Measurements from ENCODE around the gene NISCH. TPM values are rescaled to one million over a fixed set of nuclear protein-coding genes. Genes with fewer than 3 reads are reported as not detected.
A peak's percentile ranks its signal among the peaks of the same experiment; 100 is the strongest.
"Not testable (repeated sequence)": the region's sequence is repeated elsewhere in the genome, so short reads cannot be mapped to it uniquely, and the experiment has no call there.

NISCH gene
- total RNA-seq, 1 donor from 2014 or later = 43.3 TPM

GRCh38 chr3:52523386-52524257 lies 68.2 kb downstream of the NISCH start:
- H3K27ac ChIP-seq (ENCODE audit: low read depth, low read length) = no peak overlapping the region
- no peak overlapping the region for H3K4me3 ChIP-seq (ENCODE audit: low read length in 3 of 3)
- no peaks in the 10 kb centered on the region for H3K27me3 ChIP-seq (ENCODE audit: control insufficient read depth in 3 of 3, insufficient read depth in 3 of 3, low read length in 3 of 3)
- peaks cover 9 to 11% (median 9%) of the 10 kb centered on the region in 3 donors for H3K36me3 ChIP-seq (ENCODE audit: control insufficient read depth in 3 of 3, insufficient read depth in 3 of 3, low read length in 3 of 3)
- H3K9me3 ChIP-seq (ENCODE audit: control insufficient read depth in 3 of 3, low read length in 3 of 3) = no peaks in the 10 kb centered on the region
- no peak overlapping the region for H3K9ac ChIP-seq (ENCODE audit: low read depth in 1 of 3, low read length in 3 of 3)
- peaks cover 13 to 33% (median 24%) of the 10 kb centered on the region in 3 donors for H3K4me1 ChIP-seq (ENCODE audit: control insufficient read depth in 3 of 3, insufficient read depth in 3 of 3, low read length in 3 of 3)

GRCh38 chr3:52524258-52524751 lies 68.9 kb downstream of the NISCH start:
- H3K9ac ChIP-seq (ENCODE audit: low read depth in 1 of 3, low read length in 3 of 3) = peak overlapping the region in 1 of 3 donors; percentile 33
- H3K9me3 ChIP-seq (ENCODE audit: control insufficient read depth in 3 of 3, low read length in 3 of 3) = no peaks in the 10 kb centered on the region
- no peak overlapping the region for H3K27ac ChIP-seq (ENCODE audit: low read depth, low read length)
- H3K4me3 ChIP-seq (ENCODE audit: low read length in 3 of 3) = no peak overlapping the region
- H3K27me3 ChIP-seq (ENCODE audit: control insufficient read depth in 3 of 3, insufficient read depth in 3 of 3, low read length in 3 of 3) = no peaks in the 10 kb centered on the region
- H3K4me1 ChIP-seq (ENCODE audit: control insufficient read depth in 3 of 3, insufficient read depth in 3 of 3, low read length in 3 of 3) = peaks cover 13 to 40% (median 28%) of the 10 kb centered on the region in 3 donors
- peaks cover 9 to 11% (median 9%) of the 10 kb centered on the region in 3 donors for H3K36me3 ChIP-seq (ENCODE audit: control insufficient read depth in 3 of 3, insufficient read depth in 3 of 3, low read length in 3 of 3)

- peaks cover 9 to 11% (median 9%) of the 10 kb centered on the region in 3 donors for H3K36me3 ChIP-seq (ENCODE audit: control insufficient read depth in 3 of 3, insufficient read depth in 3 of 3, low read length in 3 of 3)
- H3K27ac ChIP-seq (ENCODE audit: low read depth, low read length) = peak overlapping the region; percentile 66
- H3K9me3 ChIP-seq (ENCODE audit: control insufficient read depth in 3 of 3, low read length in 3 of 3) = no peaks in the 10 kb centered on the region
- peaks cover 19 to 47% (median 35%) of the 10 kb centered on the region in 3 donors for H3K4me1 ChIP-seq (ENCODE audit: control insufficient read depth in 3 of 3, insufficient read depth in 3 of 3, low read length in 3 of 3)
- no peaks in the 10 kb centered on the region for H3K27me3 ChIP-seq (ENCODE audit: control insufficient read depth in 3 of 3, insufficient read depth in 3 of 3, low read length in 3 of 3)
- H3K4me3 ChIP-seq (ENCODE audit: low read length in 3 of 3) = no peak overlapping the region
- peak overlapping the region in 1 of 3 donors; percentile 68 for H3K9ac ChIP-seq (ENCODE audit: low read depth in 1 of 3, low read length in 3 of 3)
These were observed 69.6 kb downstream of the NISCH start for GRCh38 chr3:52524752-52525679.

DNA sequence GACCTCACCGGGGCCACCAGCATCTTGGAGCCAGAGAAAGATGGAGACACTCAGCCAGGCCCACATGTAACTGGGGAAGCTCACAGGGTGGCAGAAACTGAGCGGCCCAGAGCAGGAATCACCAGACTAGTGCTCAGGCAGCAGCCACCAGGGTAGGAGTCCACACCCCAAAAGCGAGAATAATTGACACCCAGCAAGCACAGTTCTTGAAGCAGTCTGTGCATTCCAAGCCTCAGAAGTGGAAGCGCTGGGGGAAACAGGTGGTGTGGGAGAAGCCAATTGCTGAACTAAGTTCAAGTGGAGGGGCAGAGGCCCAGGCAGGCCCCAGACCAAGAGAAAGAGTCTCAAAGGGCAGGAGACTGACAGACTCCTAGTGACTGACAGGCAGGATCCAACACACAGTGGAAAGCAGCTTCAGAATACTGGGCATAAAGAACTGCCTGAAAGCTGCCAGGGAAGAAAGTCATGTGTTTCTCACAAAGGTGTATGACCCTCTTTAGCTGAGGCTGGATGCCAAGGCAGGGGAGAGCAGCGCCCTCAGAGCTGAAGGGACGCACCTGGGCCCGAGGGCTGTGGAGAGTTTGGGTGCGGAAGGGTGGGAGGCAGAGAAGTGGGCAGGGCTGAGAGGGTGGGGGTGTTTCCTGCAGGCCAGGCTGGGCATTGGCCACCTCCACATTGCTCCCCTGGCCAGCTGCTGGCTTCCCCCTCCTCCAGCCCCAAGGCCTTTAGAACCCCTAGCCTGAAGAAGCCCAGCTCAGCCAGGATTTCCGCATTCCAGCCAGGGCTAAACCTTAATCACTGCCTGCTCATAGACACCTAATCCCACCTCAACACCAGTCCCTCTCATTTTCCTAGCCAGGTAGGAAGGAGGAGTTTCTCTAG lies 70.5 kb downstream of the NISCH start:
- peaks cover 27 to 56% (median 43%) of the 10 kb centered on the region in 3 donors for H3K4me1 ChIP-seq (ENCODE audit: control insufficient read depth in 3 of 3, insufficient read depth in 3 of 3, low read length in 3 of 3)
- H3K36me3 ChIP-seq (ENCODE audit: control insufficient read depth in 3 of 3, insufficient read depth in 3 of 3, low read length in 3 of 3) = peaks cover 9 to 11% (median 9%) of the 10 kb centered on the region in 3 donors
- peak overlapping the region in 1 of 3 donors; percentile 68 for H3K9ac ChIP-seq (ENCODE audit: low read depth in 1 of 3, low read length in 3 of 3)
- H3K27ac ChIP-seq (ENCODE audit: low read depth, low read length) = peak overlapping the region; percentile 66
- no peaks in the 10 kb centered on the region for H3K27me3 ChIP-seq (ENCODE audit: control insufficient read depth in 3 of 3, insufficient read depth in 3 of 3, low read length in 3 of 3)
- H3K9me3 ChIP-seq (ENCODE audit: control insufficient read depth in 3 of 3, low read length in 3 of 3) = no peaks in the 10 kb centered on the region
- no peak overlapping the region for H3K4me3 ChIP-seq (ENCODE audit: low read length in 3 of 3)

GRCh38 chr3:52526671-52527038 lies 71.3 kb downstream of the NISCH start:
- not testable (repeated sequence) for H3K36me3 ChIP-seq (ENCODE audit: control insufficient read depth in 3 of 3, insufficient read depth in 3 of 3, low read length in 3 of 3); H3K9me3 ChIP-seq (ENCODE audit: control insufficient read depth in 3 of 3, low read length in 3 of 3); H3K9ac ChIP-seq (ENCODE audit: low read depth in 1 of 3, low read length in 3 of 3); H3K4me3 ChIP-seq (ENCODE audit: low read length in 3 of 3); H3K27ac ChIP-seq (ENCODE audit: low read depth, low read length); H3K27me3 ChIP-seq (ENCODE audit: control insufficient read depth in 3 of 3, insufficient read depth in 3 of 3, low read length in 3 of 3)
- H3K4me1 ChIP-seq (ENCODE audit: control insufficient read depth in 3 of 3, insufficient read depth in 3 of 3, low read length in 3 of 3) = peaks cover 32 to 63% (median 49%) of the 10 kb centered on the region in 3 donors

GRCh38 chr3:52527039-52527731 lies 71.8 kb downstream of the NISCH start:
- peaks cover 34 to 69% (median 54%) of the 10 kb centered on the region in 3 donors for H3K4me1 ChIP-seq (ENCODE audit: control insufficient read depth in 3 of 3, insufficient read depth in 3 of 3, low read length in 3 of 3)
- peaks cover 7 to 9% (median 9%) of the 10 kb centered on the region in 3 donors for H3K36me3 ChIP-seq (ENCODE audit: control insufficient read depth in 3 of 3, insufficient read depth in 3 of 3, low read length in 3 of 3)
- no peak overlapping the region for H3K4me3 ChIP-seq (ENCODE audit: low read length in 3 of 3)
- no peaks in the 10 kb centered on the region for H3K27me3 ChIP-seq (ENCODE audit: control insufficient read depth in 3 of 3, insufficient read depth in 3 of 3, low read length in 3 of 3)
- no peak overlapping the region for H3K27ac ChIP-seq (ENCODE audit: low read depth, low read length)
- H3K9me3 ChIP-seq (ENCODE audit: control insufficient read depth in 3 of 3, low read length in 3 of 3) = no peaks in the 10 kb centered on the region
- H3K9ac ChIP-seq (ENCODE audit: low read depth in 1 of 3, low read length in 3 of 3) = no peak overlapping the region

DNA sequence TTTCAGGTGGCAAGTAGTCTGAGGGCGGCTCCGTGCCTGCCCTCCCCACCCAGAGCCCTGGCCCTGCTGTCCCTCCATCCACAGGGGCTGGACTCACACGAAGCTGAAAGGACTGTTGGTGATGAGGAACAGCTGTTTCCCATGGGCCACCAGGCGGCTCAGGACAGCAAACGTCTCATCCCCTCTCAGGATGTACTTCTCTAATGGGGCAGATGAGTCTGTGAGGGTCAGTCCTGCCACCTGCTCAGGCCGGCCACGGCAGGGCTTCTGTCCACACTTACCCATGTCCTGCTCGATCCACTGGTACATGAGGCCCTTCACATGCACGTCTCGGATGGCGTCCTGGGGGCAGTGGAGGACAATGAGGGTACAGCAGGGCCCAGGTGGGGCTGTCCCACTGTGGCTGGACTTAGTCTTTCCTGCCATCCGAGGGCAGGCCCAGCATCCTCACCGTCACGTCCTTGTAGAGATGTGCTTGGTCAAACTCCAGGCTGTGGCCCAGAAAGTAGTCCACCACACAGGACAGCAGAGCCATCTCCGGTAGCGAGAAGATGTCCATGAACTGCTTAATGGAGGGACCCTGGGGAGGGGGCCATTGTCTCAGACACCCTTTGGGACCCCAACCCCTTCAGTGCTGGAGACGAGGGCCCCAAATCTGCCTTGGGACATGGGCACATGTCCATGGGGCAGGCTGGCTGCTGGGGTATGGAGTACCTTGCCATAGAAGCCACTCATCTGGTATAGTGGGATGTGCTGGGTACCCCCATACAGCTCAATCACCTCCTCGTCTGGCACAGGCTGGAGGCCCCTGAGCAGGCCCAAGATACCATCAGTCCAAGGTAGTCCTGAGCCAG lies 72.6 kb downstream of the NISCH start:
- Histone ChIP-seq H3K27ac (ENCODE audit: low read depth, low read length) (no peak overlapping the region), H3K4me1 (ENCODE audit: control insufficient read depth in 3 of 3, insufficient read depth in 3 of 3, low read length in 3 of 3) (peaks cover 40 to 75% (median 62%) of the 10 kb centered on the region in 3 donors)

GRCh38 chr3:52528586-52529375 lies 73.4 kb downstream of the NISCH start:
- H3K9me3 ChIP-seq (ENCODE audit: control insufficient read depth in 3 of 3, low read length in 3 of 3) = no peaks in the 10 kb centered on the region
- H3K36me3 ChIP-seq (ENCODE audit: control insufficient read depth in 3 of 3, insufficient read depth in 3 of 3, low read length in 3 of 3) = peaks cover 7 to 9% (median 9%) of the 10 kb centered on the region in 3 donors
- H3K9ac ChIP-seq (ENCODE audit: low read depth in 1 of 3, low read length in 3 of 3) = no peak overlapping the region
- peaks cover 40 to 76% (median 62%) of the 10 kb centered on the region in 3 donors for H3K4me1 ChIP-seq (ENCODE audit: control insufficient read depth in 3 of 3, insufficient read depth in 3 of 3, low read length in 3 of 3)
- no peak overlapping the region for H3K27ac ChIP-seq (ENCODE audit: low read depth, low read length)
- no peaks in the 10 kb centered on the region for H3K27me3 ChIP-seq (ENCODE audit: control insufficient read depth in 3 of 3, insufficient read depth in 3 of 3, low read length in 3 of 3)
- no peak overlapping the region for H3K4me3 ChIP-seq (ENCODE audit: low read length in 3 of 3)

More for the DNA sequence above, 72.6 kb downstream of the NISCH start:
- peaks cover 7 to 9% (median 9%) of the 10 kb centered on the region in 3 donors for H3K36me3 ChIP-seq (ENCODE audit: control insufficient read depth in 3 of 3, insufficient read depth in 3 of 3, low read length in 3 of 3)
- no peak overlapping the region for H3K9ac ChIP-seq (ENCODE audit: low read depth in 1 of 3, low read length in 3 of 3)
- no peaks in the 10 kb centered on the region for H3K27me3 ChIP-seq (ENCODE audit: control insufficient read depth in 3 of 3, insufficient read depth in 3 of 3, low read length in 3 of 3)
- no peak overlapping the region for H3K4me3 ChIP-seq (ENCODE audit: low read length in 3 of 3)
- H3K9me3 ChIP-seq (ENCODE audit: control insufficient read depth in 3 of 3, low read length in 3 of 3) = no peaks in the 10 kb centered on the region
